Astrocyte (in vitro differentiated cells and primary cell): ENCODE measurements around the gene SPATA13. TPM values are rescaled to one million over a fixed set of nuclear protein-coding genes. Genes with fewer than 3 reads are reported as not detected.

Experiments
- DNase-seq: peaks from one replicate; pipeline ENCODE4 v3.0.0-alpha.2; 2010; ENCODE audit warnings: low read depth
- FAIRE-seq: peaks from 2 replicates; lab custom pipeline; 2011; peaks lifted over from hg19 to GRCh38; lab: Jason Lieb, UNC
- H2AFZ ChIP-seq: 2 replicates; pipeline ENCODE4 v1.6.0; 2012; ENCODE audit warnings: low read depth, low read length, inconsistent platforms
- H3K27ac ChIP-seq: 2 replicates; pipeline ENCODE4 v1.5.1; 2011; ENCODE audit warnings: low read depth, low read length, inconsistent platforms
- H3K27me3 ChIP-seq: 2 replicates; pipeline ENCODE4 v1.6.0; 2011; ENCODE audit warnings: low read length, inconsistent platforms; ENCODE audit not compliant: insufficient read depth
- H3K36me3 ChIP-seq: 2 replicates; pipeline ENCODE4 v1.5.1; 2011; ENCODE audit warnings: low read length, inconsistent platforms; ENCODE audit not compliant: insufficient read depth
- H3K4me1 ChIP-seq: 2 replicates; pipeline ENCODE4 v1.5.1; 2011; ENCODE audit warnings: low read length, inconsistent platforms; ENCODE audit not compliant: insufficient read depth
- H3K4me2 ChIP-seq: 2 replicates; pipeline ENCODE4 v1.6.0; 2012; ENCODE audit warnings: low read length, inconsistent platforms
- H3K4me3 ChIP-seq: 2 replicates; pipeline ENCODE4 v1.5.1; 2011; ENCODE audit warnings: low read depth, mild to moderate bottlenecking, low read length, inconsistent platforms; ENCODE audit not compliant: insufficient read depth
- H3K79me2 ChIP-seq: 2 replicates; pipeline ENCODE4 v1.6.0; 2012; ENCODE audit warnings: mild to moderate bottlenecking, low read length, inconsistent platforms; ENCODE audit not compliant: insufficient read depth
- H3K9ac ChIP-seq: 2 replicates; pipeline ENCODE4 v1.6.0; 2012; ENCODE audit warnings: mild to moderate bottlenecking, low read length, inconsistent platforms
- H3K9me3 ChIP-seq: 2 replicates; pipeline ENCODE4 v1.5.1; 2012; ENCODE audit warnings: low read depth, mild to moderate bottlenecking, low read length, inconsistent platforms; ENCODE audit not compliant: insufficient read depth
- H4K20me1 ChIP-seq: 2 replicates; pipeline ENCODE4 v1.6.0; 2012; ENCODE audit warnings: low read length, inconsistent platforms; ENCODE audit not compliant: insufficient read depth
- H3K27ac Mint-ChIP-seq: one replicate; pipeline ENCODE4 v1.8.0; 2021; ENCODE audit warnings: mild to moderate bottlenecking, mixed read lengths; ENCODE audit not compliant: unreplicated experiment
- H3K27me3 Mint-ChIP-seq: one replicate; pipeline ENCODE4 v1.8.0; 2021; ENCODE audit warnings: low read depth, mixed read lengths; ENCODE audit not compliant: unreplicated experiment
- H3K36me3 Mint-ChIP-seq: one replicate; pipeline ENCODE4 v1.8.0; 2021; ENCODE audit warnings: low read depth, mixed read lengths; ENCODE audit not compliant: unreplicated experiment
- H3K4me1 Mint-ChIP-seq: one replicate; pipeline ENCODE4 v1.8.0; 2021; ENCODE audit warnings: low read depth, mixed read lengths; ENCODE audit not compliant: unreplicated experiment
- H3K4me3 Mint-ChIP-seq: one replicate; pipeline ENCODE4 v1.8.0; 2021; ENCODE audit warnings: mild to moderate bottlenecking, moderate library complexity, mixed read lengths; ENCODE audit not compliant: unreplicated experiment
- H3K9me3 Mint-ChIP-seq: one replicate; pipeline ENCODE4 v1.8.0; 2021; ENCODE audit warnings: mild to moderate bottlenecking, mixed read lengths; ENCODE audit not compliant: unreplicated experiment
- EZH2 ChIP-seq: IDR thresholded peaks from 2 replicates; pipeline ENCODE4 v1.6.1; 2012; ENCODE audit warnings: mild to moderate bottlenecking, low read length, inconsistent platforms; ENCODE audit not compliant: insufficient read depth
- total RNA-seq: library from RNA; stranded (reverse); gene quantifications from 2 replicates; pipeline ENCODE4 v1.2.1, GENCODE V29; 2021
- TF ChIP-seq, protein P1 (sequence below): IDR thresholded peaks from 2 replicates; pipeline ENCODE4 v1.5.1; 2011; ENCODE audit warnings: low read depth, mild to moderate bottlenecking, inconsistent platforms, low read length, moderate library complexity; ENCODE audit not compliant: insufficient read depth

The SPATA13 gene
- total RNA-seq, 1 donor from 2014 or later, result 6.2 TPM

DNA sequence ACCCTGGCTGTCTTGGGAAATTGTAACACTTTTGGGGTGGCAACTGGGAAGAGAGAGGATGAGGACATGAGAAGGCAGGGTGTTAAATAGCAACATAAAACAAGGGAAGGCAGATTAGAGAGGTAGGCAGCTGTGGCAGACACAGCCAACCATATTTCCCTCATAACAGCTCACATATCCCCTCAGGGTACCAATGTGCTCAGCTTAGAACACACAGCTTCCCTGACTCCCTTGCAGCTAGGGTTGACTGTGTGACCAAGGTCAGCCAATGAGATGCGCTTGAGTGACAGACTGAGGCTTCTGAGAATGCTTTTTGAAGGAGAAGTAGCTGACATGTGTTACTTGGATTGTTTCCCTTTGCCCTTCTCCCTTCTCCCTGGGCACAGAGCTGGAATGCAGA, 28.8 kb upstream of the SPATA13 start:
- Histone ChIP-seq H3K9me3 (peaks cover 4% of the 10 kb centered on the region), H3K4me1 (no peaks in the 10 kb centered on the region), H3K9ac (no peak overlapping the region), H3K4me3 (no peak overlapping the region), H2AFZ (no peak overlapping the region), H4K20me1 (no peaks in the 10 kb centered on the region), H3K79me2 (no peaks in the 10 kb centered on the region), H3K27me3 (no peaks in the 10 kb centered on the region), H3K4me2 (no peak overlapping the region), H3K36me3 (no peaks in the 10 kb centered on the region), H3K27ac (no peak overlapping the region)
- Mint-ChIP-seq H3K27ac (no peak overlapping the region), H3K9me3 (peaks cover 5% of the 10 kb centered on the region), H3K27me3 (peaks cover 3% of the 10 kb centered on the region), H3K4me3 (no peak overlapping the region), H3K36me3 (peaks cover 10% of the 10 kb centered on the region), H3K4me1 (peaks cover 10% of the 10 kb centered on the region)
- TF ChIP-seq, protein P1, sequence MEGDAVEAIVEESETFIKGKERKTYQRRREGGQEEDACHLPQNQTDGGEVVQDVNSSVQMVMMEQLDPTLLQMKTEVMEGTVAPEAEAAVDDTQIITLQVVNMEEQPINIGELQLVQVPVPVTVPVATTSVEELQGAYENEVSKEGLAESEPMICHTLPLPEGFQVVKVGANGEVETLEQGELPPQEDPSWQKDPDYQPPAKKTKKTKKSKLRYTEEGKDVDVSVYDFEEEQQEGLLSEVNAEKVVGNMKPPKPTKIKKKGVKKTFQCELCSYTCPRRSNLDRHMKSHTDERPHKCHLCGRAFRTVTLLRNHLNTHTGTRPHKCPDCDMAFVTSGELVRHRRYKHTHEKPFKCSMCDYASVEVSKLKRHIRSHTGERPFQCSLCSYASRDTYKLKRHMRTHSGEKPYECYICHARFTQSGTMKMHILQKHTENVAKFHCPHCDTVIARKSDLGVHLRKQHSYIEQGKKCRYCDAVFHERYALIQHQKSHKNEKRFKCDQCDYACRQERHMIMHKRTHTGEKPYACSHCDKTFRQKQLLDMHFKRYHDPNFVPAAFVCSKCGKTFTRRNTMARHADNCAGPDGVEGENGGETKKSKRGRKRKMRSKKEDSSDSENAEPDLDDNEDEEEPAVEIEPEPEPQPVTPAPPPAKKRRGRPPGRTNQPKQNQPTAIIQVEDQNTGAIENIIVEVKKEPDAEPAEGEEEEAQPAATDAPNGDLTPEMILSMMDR, result no peak
- no peak for TF ChIP-seq EZH2
- no peak for FAIRE-seq
- no peak for DNase-seq

DNA sequence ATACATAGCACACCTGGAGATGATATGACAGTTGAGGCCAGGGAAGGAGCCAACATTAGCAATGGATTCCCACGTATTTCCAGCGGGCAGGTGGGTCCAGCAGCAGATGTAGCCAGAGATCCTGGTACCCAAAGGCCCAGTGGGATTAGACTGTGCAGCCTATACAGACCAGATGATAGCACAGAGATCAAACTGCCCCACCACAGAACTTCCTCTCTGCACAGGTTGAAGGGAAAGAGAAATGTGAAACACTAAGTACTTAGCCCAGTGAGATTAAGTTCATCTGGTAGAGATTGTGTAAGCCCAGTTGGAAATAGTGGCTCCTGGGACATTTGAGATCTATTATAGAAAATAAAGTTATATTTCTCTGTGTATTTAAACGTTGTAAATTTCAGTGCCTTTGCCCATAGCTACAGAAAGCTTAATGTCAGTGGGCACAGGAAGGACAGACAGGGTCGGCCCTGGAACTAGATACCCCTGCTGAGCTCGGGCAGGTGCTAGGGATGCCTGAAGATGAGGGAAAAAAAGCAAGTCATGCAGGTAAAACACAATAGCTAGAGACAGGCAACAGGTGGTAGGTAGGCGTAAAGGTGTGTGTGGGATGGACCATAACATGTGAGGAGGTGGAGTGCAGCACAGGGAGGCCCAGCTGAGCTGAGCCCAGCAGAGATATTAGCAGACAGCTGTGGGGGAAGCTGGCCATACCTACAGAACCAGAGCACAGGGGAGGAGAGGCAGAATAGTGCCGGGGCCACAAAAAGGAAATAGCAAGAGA, 27.3 kb upstream of the SPATA13 start:
- TF ChIP-seq EZH2, result no peak
- TF ChIP-seq, protein P1, result no peak
- H3K4me3 ChIP-seq, result no peak overlapping the region
- H3K4me2 ChIP-seq, result no peak overlapping the region

GRCh38 chr13:24134231-24134630, 26.3 kb upstream of the SPATA13 start:
- no peak overlapping the region for H3K4me3 ChIP-seq
- peaks cover 10% of the 10 kb centered on the region for H3K36me3 Mint-ChIP-seq
- no peak overlapping the region for H3K4me2 ChIP-seq
- DNase-seq, result no peak
- H3K4me1 ChIP-seq, result no peaks in the 10 kb centered on the region
- TF ChIP-seq, protein P1, result no peak
- no peak for TF ChIP-seq EZH2
- H3K9me3 Mint-ChIP-seq, result peaks cover 5% of the 10 kb centered on the region
- H2AFZ ChIP-seq, result no peak overlapping the region
- no peaks in the 10 kb centered on the region for H3K27me3 ChIP-seq
- H3K79me2 ChIP-seq, result no peaks in the 10 kb centered on the region
- peaks cover 3% of the 10 kb centered on the region for H3K27me3 Mint-ChIP-seq
- peaks cover 4% of the 10 kb centered on the region for H3K9me3 ChIP-seq
- H4K20me1 ChIP-seq, result no peaks in the 10 kb centered on the region
- H3K4me1 Mint-ChIP-seq, result peaks cover 7% of the 10 kb centered on the region
- no peak overlapping the region for H3K4me3 Mint-ChIP-seq
- FAIRE-seq, result no peak
- no peak overlapping the region for H3K9ac ChIP-seq
- H3K27ac Mint-ChIP-seq, result no peak overlapping the region
- H3K36me3 ChIP-seq, result no peaks in the 10 kb centered on the region
- H3K27ac ChIP-seq, result no peak overlapping the region

More for the DNA sequence above, 27.3 kb upstream of the SPATA13 start:
- FAIRE-seq (no peak), DNase-seq (no peak)
- Histone ChIP-seq H3K79me2 (no peaks in the 10 kb centered on the region), H2AFZ (no peak overlapping the region), H3K9me3 (peaks cover 4% of the 10 kb centered on the region), H3K4me1 (no peaks in the 10 kb centered on the region), H3K36me3 (no peaks in the 10 kb centered on the region), H3K27me3 (no peaks in the 10 kb centered on the region), H3K27ac (no peak overlapping the region), H4K20me1 (no peaks in the 10 kb centered on the region), H3K9ac (no peak overlapping the region)
- peaks cover 3% of the 10 kb centered on the region for H3K27me3 Mint-ChIP-seq
- H3K27ac Mint-ChIP-seq, result no peak overlapping the region
- H3K36me3 Mint-ChIP-seq, result peaks cover 10% of the 10 kb centered on the region
- H3K4me3 Mint-ChIP-seq, result peak overlapping the region; percentile 21
- H3K4me1 Mint-ChIP-seq, result peaks cover 7% of the 10 kb centered on the region
- H3K9me3 Mint-ChIP-seq, result peaks cover 5% of the 10 kb centered on the region
